ENCODE measurements around the gene KCNB1.

DNA sequence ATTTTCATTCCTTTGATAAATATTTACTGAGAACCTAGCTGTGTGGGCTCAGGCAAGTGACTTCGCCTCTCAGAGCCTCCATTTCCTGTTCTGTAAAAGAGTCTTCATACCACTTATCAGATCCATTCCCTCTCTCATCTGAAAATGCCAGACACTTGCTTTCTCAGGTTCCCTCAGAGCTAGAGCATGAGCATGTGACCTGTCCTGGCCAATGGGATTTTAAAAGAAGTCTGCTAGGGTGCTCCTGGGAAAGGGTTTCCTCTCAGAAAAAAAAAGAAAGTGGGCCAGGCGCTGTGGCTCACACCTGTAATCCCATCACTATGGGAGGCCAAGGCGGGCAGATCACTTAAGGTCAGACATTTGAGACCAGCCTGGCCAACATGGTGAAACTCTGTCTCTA lies 5.3 kb downstream of the KCNB1 start:
- TF ChIP-seq CTCF (IDR thresholded peaks at IDR 0.05; ENCODE audit: low read depth, low read length): no peak
- TF ChIP-seq EZH2phosphoT487 (IDR thresholded peaks at IDR 0.05; ENCODE audit: low read depth): no peak

Data from OCI-LY3 (cell line).